IMR-90 (cell line): Measurements from ENCODE around the gene PAX5. TPM values are rescaled to one million over a fixed set of nuclear protein-coding genes. Genes with fewer than 3 reads are reported as not detected.

Experiments
- ATAC-seq: fragments of 200-7000 bp; cut with Tn5 transposase; 2 replicates; pipeline ENCODE4 v1.9.1; 2020; ENCODE audit warnings: low read depth, mild to moderate bottlenecking, moderate library complexity
- BruUV-seq: library from RNA; stranded (reverse); fragments of 400-500 nt; replicated peaks from 2 replicates; lab custom pipeline; 2021; lab: Mats Ljungman, UMichigan
- CTCF ChIA-PET: fragments of 300-600 bp; formaldehyde crosslinking; extraction: SDS; loops from one replicate; lab custom pipeline; 2021; ENCODE audit warnings: antibody characterized with exemption; lab: Yijun Ruan, JAX
- POLR2A ChIA-PET: fragments of 300-600 bp; sonication (Branson Sonifier 250); formaldehyde crosslinking; loops from one replicate; lab custom pipeline; 2022; ENCODE audit warnings: antibody characterized with exemption; ENCODE audit not compliant: unreplicated experiment; lab: Charles Lee
- DNase-seq: peaks from one replicate; pipeline ENCODE4 v3.0.0; 2013
- H2AFZ ChIP-seq: replicated peaks from 2 replicates; pipeline ENCODE3; 2013; ENCODE audit warnings: low read length, mild to moderate bottlenecking; ENCODE audit not compliant: poor library complexity
- H2AK5ac ChIP-seq: 2 replicates; pipeline ENCODE4 v1.6.1; 2013; ENCODE audit warnings: low read depth, low read length, inconsistent platforms
- H2AK9ac ChIP-seq: replicated peaks from 2 replicates; pipeline ENCODE3; 2013; ENCODE audit warnings: mild to moderate bottlenecking, low read depth, low read length, moderate library complexity; ENCODE audit not compliant: poor library complexity
- H2BK120ac ChIP-seq: 2 replicates; pipeline ENCODE4 v1.6.1; 2013; ENCODE audit warnings: low read depth, low read length, inconsistent platforms
- H2BK15ac ChIP-seq: 3 replicates; pipeline ENCODE4 v1.6.1; 2013; ENCODE audit warnings: low read depth, low read length, inconsistent platforms
- H2BK20ac ChIP-seq: 2 replicates; pipeline ENCODE4 v1.6.1; 2013; ENCODE audit warnings: low read depth, mild to moderate bottlenecking, inconsistent platforms, low read length, moderate library complexity
- H2BK5ac ChIP-seq: 2 replicates; pipeline ENCODE4 v1.6.1; 2013; ENCODE audit warnings: mild to moderate bottlenecking, low read depth, low read length, inconsistent platforms; ENCODE audit not compliant: poor library complexity, severe bottlenecking
- H3K14ac ChIP-seq: replicated peaks from 2 replicates; pipeline ENCODE4 v1.6.1; 2013; ENCODE audit warnings: low read depth, low read length, inconsistent platforms
- H3K18ac ChIP-seq: 2 replicates; pipeline ENCODE4 v1.6.1; 2013; ENCODE audit warnings: low read depth, low read length, control low read depth
- H3K23ac ChIP-seq: 2 replicates; pipeline ENCODE4 v1.6.1; 2013; ENCODE audit warnings: low read depth, low read length, inconsistent platforms
- H3K27ac ChIP-seq: 2 replicates; pipeline ENCODE4 v1.5.1; 2013; ENCODE audit warnings: mild to moderate bottlenecking, control low read depth, low read length; ENCODE audit not compliant: insufficient read depth
- H3K27me3 ChIP-seq: 2 replicates; pipeline ENCODE4 v1.6.1; 2013; ENCODE audit warnings: low read length; ENCODE audit not compliant: control insufficient read depth, insufficient read depth
- H3K36me3 ChIP-seq: 2 replicates; pipeline ENCODE4 v1.6.1; 2013; ENCODE audit warnings: low read length, mixed read lengths; ENCODE audit not compliant: control insufficient read depth, insufficient read depth
- H3K4ac ChIP-seq: 2 replicates; pipeline ENCODE4 v1.6.1; 2013; ENCODE audit warnings: low read depth, low read length, inconsistent platforms
- H3K4me1 ChIP-seq: 2 replicates; pipeline ENCODE4 v1.6.1; 2013; ENCODE audit warnings: low read length, mixed read lengths; ENCODE audit not compliant: control insufficient read depth, insufficient read depth
- H3K4me2 ChIP-seq: 2 replicates; pipeline ENCODE4 v1.6.1; 2013; ENCODE audit warnings: low read depth, mild to moderate bottlenecking, control low read depth, low read length, moderate library complexity
- H3K4me3 ChIP-seq: 2 replicates; pipeline ENCODE4 v1.5.1; 2013; ENCODE audit warnings: low read depth, mild to moderate bottlenecking, control low read depth, low read length, moderate library complexity; ENCODE audit not compliant: insufficient read depth
- H3K56ac ChIP-seq: 2 replicates; pipeline ENCODE4 v1.6.1; 2013; ENCODE audit warnings: low read length, inconsistent platforms; ENCODE audit not compliant: insufficient read depth; ENCODE audit errors: extremely low read depth
- H3K79me1 ChIP-seq, 2 experiments: 2 replicates each; pipeline ENCODE4 v1.6.1; 2013; ENCODE audit warnings: low read length in 2 of 2, inconsistent platforms in 1 of 2, low read depth in 1 of 2
- H3K9ac ChIP-seq: 2 replicates; pipeline ENCODE4 v1.6.1; 2013; ENCODE audit warnings: low read depth, low read length, control low read depth
- H3K9me1 ChIP-seq: 2 replicates; pipeline ENCODE4 v1.6.1; 2013; ENCODE audit warnings: low read length, inconsistent platforms; ENCODE audit not compliant: insufficient read depth
- H3K9me3 ChIP-seq: 2 replicates; pipeline ENCODE4 v1.6.1; 2013; ENCODE audit warnings: low read length; ENCODE audit not compliant: control insufficient read depth, insufficient read depth
- H4K20me1 ChIP-seq: 2 replicates; pipeline ENCODE4 v1.6.1; 2013; ENCODE audit warnings: low read length, inconsistent platforms; ENCODE audit not compliant: insufficient read depth
- H4K5ac ChIP-seq: 2 replicates; pipeline ENCODE4 v1.6.1; 2013; ENCODE audit warnings: mild to moderate bottlenecking, low read depth, low read length, control low read depth
- H4K8ac ChIP-seq, 2 experiments: 2 replicates each; pipeline ENCODE4 v1.6.1; 2013; ENCODE audit warnings: low read depth in 2 of 2, low read length in 2 of 2, control low read depth in 1 of 2, inconsistent platforms in 1 of 2
- H4K91ac ChIP-seq: 2 replicates; pipeline ENCODE4 v1.6.1; 2013; ENCODE audit warnings: low read depth, low read length, inconsistent platforms; ENCODE audit not compliant: insufficient read depth
- BHLHE40 ChIP-seq: fragments of 150-350 bp; IDR thresholded peaks from 2 replicates; pipeline ENCODE4 v1.6.1; 2016; ENCODE audit warnings: mild to moderate bottlenecking, low read depth, low read length
- POLR2A ChIP-seq: IDR thresholded peaks from 2 replicates; pipeline ENCODE4 v1.6.1; 2012; ENCODE audit warnings: mild to moderate bottlenecking, low read depth, low read length
- WGBS, 2 experiments: methylation state at CpG; one replicate each; pipeline versions ENCODE4 v1.1.5 to v1.1.7; 2013; ENCODE audit warnings: missing lambda C conversion rate in 2 of 2; ENCODE audit not compliant: insufficient read length in 1 of 2; ENCODE audit errors: extremely low coverage in 2 of 2; 5-methylcytosine and 5-hydroxymethylcytosine counted together
- dilution Hi-C: fragments of 300-500 bp; cut with HindIII; formaldehyde crosslinking; loops from one replicate; pipeline ENCODE4 v1.14.3; 2018; ENCODE audit warnings: low sequenced_read_pairs; ENCODE audit not compliant: unreplicated experiment
- in situ Hi-C: fragments of 300-500 bp; cut with MboI; formaldehyde crosslinking; loops from 3 replicates; pipeline ENCODE4 v1.14.3; 2019; ENCODE audit warnings: low sequenced_read_pairs, inconsistent platforms, mixed read lengths
- intact Hi-C: fragments of 100-400 bp; cut with micrococcal nuclease; formaldehyde crosslinking; loops from 2 replicates; pipeline ENCODE4 v1.10.0; 2022
- polyA plus RNA-seq, 3 experiments: library from polyadenylated mRNA; depleted of rRNA; stranded (reverse); fragments of >200 nt; gene quantifications; 2 replicates each; pipeline ENCODE4 v1.2.3, GENCODE V29; 2012; ENCODE audit warnings: low replicate concordance in 1 of 3
- total RNA-seq: library from RNA; depleted of rRNA; stranded (reverse); fragments of >200 nt; gene quantifications from 2 replicates; pipeline ENCODE4 v1.2.3, GENCODE V29; 2012

PAX5 gene
- total and polyA plus RNA-seq, 2 of the 4 experiments (the other 2 are of a cell fraction) = not detected

GRCh38 chr9:37010180-37010579 is 23.9 kb downstream of the PAX5 start:
- intact Hi-C loops = no loop called here
- POLR2A ChIA-PET = no interaction called here

More at GRCh38 chr9:37010180-37010579, 23.9 kb downstream of the PAX5 start:
- ATAC-seq = no peak
- Histone ChIP-seq H3K27me3 (peaks cover 60% of the 10 kb centered on the region), H2AK9ac (no peak overlapping the region), H2BK20ac (no peak overlapping the region), H2BK15ac (no peak overlapping the region), H2BK5ac (no peak overlapping the region), H3K18ac (no peak overlapping the region), H3K36me3 (no peaks in the 10 kb centered on the region), H3K4me3 (no peak overlapping the region), H2AK5ac (no peak overlapping the region), H3K9me3 (no peaks in the 10 kb centered on the region), H4K5ac (no peak overlapping the region), H3K4ac (no peak overlapping the region), H4K91ac (no peak overlapping the region), H4K20me1 (no peaks in the 10 kb centered on the region), H3K4me1 (no peaks in the 10 kb centered on the region), H3K9me1 (no peaks in the 10 kb centered on the region), H3K14ac (no peak overlapping the region), H3K27ac (no peak overlapping the region), H2AFZ (no peak overlapping the region), H2BK120ac (no peak overlapping the region), H3K23ac (no peak overlapping the region), H3K4me2 (no peak overlapping the region), H3K56ac (no peak overlapping the region), H3K9ac (no peak overlapping the region), H3K79me1 (no peaks in the 10 kb centered on the region), H4K8ac (no peak overlapping the region)
- in situ Hi-C loops = no loop called here
- dilution Hi-C loops = no loop called here
- TF ChIP-seq BHLHE40 (no peak), POLR2A (no peak)
- no peak for DNase-seq
- no TSS peak for BruUV-seq
- WGBS, 2 experiments = 19% methylated on average over 3 of the region's 7 CpGs; no CpG with 5 or more reads in 1 of the 2 experiments
- CTCF ChIA-PET = no interaction called here
